G401 (cell line): Measurements from ENCODE around the gene MTSS2. TPM values are rescaled to one million over a fixed set of nuclear protein-coding genes. Genes with fewer than 3 reads are reported as not detected.

Experiments
- DNase-seq: peaks from one replicate; pipeline ENCODE4 v3.0.0-alpha.2; 2015; ENCODE audit warnings: low spot score
- in situ Hi-C: cut with HindIII; loops from 2 replicates; pipeline ENCODE4 v1.10.0; 2016; ENCODE audit warnings: low sequenced_read_pairs, mixed read lengths
- total RNA-seq: library from RNA; depleted of rRNA; stranded (reverse); fragments of >200 nt; shearing (Covaris generic); gene quantifications from 2 replicates; pipeline ENCODE4 v1.2.3, GENCODE V29; 2014

The MTSS2 gene
- total RNA-seq, 1 experiment from 2014 or later = 46.7 TPM

- no peak for DNase-seq
- in situ Hi-C loops = no loop called here
Measured at GRCh38 chr16:70689970-70690891, 4.4 kb upstream of the MTSS2 start.

GRCh38 chr16:70689035-70689969, 3.4 kb upstream of the MTSS2 start:
- no peak for DNase-seq
- in situ Hi-C loops = no loop called here

GRCh38 chr16:70688246-70688742, 2.4 kb upstream of the MTSS2 start:
- in situ Hi-C loops = no loop called here
- peak; percentile 90 for DNase-seq

GRCh38 chr16:70687671-70688245, 1.9 kb upstream of the MTSS2 start:
- no peak for DNase-seq
- in situ Hi-C loops = no loop called here

- in situ Hi-C loops = no loop called here
- DNase-seq = no peak
Measured at GRCh38 chr16:70687102-70687511, 1.3 kb upstream of the MTSS2 start.

- in situ Hi-C loops = no loop called here
- DNase-seq = no peak
Measured at GRCh38 chr16:70686376-70687101, 686 bp upstream of the MTSS2 start.

- in situ Hi-C loops = no loop called here
- DNase-seq = no peak
Measured at GRCh38 chr16:70685061-70685937, 554 bp downstream of the MTSS2 start.

GRCh38 chr16:70684146-70685060, 1.4 kb downstream of the MTSS2 start:
- no peak for DNase-seq
- in situ Hi-C loops = no loop called here

- DNase-seq = no peak
- in situ Hi-C loops = no loop called here
Measured at GRCh38 chr16:70683146-70683944, 2.5 kb downstream of the MTSS2 start.

GRCh38 chr16:70682239-70683145, 3.4 kb downstream of the MTSS2 start:
- no peak for DNase-seq
- in situ Hi-C loops = no loop called here

GRCh38 chr16:70681382-70682238, 4.2 kb downstream of the MTSS2 start:
- no peak for DNase-seq
- in situ Hi-C loops = no loop called here

- in situ Hi-C loops = no loop called here
- DNase-seq = no peak
Measured at GRCh38 chr16:70680495-70681381, 5.1 kb downstream of the MTSS2 start.

GRCh38 chr16:70679671-70680494, 6.0 kb downstream of the MTSS2 start:
- DNase-seq = no peak
- in situ Hi-C loops = no loop called here
